ENCODE measurements around the gene CACNA2D4. TPM values are rescaled to one million over a fixed set of nuclear protein-coding genes. Genes with fewer than 3 reads are reported as not detected.

CACNA2D4 gene
- total RNA-seq, 1 experiment from 2014 or later, result not detected

- no peak for DNase-seq (ENCODE audit: extremely low read depth, low read depth)
These were observed 832 bp upstream of the CACNA2D4 start for GRCh38 chr12:1919284-1919683.

DNA sequence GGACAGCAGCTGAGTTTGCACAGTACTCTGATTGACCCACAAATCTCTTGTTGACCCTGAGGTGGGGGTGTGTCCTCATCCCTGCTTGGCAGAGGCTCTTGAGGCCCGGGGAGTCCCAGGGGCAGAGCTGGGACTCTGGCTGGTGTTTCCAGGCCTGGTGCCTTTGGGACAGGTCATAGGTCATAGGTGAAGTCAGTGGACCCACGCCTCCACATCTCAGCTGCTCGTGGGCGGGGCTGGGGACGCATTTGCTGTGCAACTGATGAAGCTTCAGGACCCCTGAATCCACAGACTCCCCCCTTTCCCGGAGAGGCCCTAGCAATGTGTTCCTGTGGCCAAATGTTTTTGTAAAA lies 408 bp upstream of the CACNA2D4 start:
- DNase-seq (ENCODE audit: extremely low read depth, low read depth), result no peak

DNA sequence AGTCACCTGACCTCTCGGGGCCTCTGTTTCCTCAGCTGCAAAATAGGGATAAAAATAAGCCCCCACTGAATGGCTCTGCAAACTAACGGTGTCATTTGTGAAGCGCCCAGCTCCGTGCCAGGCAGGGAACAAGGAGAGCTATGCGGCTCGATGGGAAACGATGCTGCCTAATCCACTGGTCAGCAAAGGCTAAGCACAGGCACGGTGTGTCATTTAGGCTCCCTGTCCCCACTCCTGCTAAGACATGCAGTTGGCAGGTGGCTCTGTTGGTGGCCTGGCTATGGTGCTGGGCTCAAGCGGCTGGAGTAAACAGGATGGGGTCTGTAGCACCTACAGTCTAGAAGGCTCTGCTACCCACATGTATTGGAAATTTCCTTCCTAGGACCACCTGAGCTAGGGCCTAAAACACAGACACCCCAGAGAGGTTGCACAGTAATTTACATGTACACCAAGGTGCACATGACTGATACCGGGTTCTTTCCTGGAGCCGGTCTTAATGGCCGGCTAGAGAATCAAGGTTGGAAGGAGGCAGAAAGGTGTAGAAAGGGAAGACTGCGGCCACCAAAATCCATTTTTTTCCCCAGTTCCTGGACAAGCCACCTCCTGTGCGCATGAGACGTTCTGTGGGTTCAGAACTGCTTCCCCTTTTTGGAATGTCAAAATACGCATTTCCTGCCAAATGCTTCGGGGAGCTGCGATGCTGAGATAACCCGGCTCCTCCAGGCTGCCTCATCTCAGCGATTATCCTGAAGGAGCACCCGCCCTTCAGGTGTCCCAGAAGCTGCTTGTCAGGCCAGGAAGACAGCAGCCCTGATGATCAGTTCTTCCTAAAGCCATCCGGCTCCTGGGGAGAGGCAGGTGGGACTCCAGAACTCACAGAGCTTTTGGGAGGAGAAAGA lies 1.0 kb downstream of the CACNA2D4 start:
- DNase-seq (ENCODE audit: extremely low read depth, low read depth), result no peak

DNA sequence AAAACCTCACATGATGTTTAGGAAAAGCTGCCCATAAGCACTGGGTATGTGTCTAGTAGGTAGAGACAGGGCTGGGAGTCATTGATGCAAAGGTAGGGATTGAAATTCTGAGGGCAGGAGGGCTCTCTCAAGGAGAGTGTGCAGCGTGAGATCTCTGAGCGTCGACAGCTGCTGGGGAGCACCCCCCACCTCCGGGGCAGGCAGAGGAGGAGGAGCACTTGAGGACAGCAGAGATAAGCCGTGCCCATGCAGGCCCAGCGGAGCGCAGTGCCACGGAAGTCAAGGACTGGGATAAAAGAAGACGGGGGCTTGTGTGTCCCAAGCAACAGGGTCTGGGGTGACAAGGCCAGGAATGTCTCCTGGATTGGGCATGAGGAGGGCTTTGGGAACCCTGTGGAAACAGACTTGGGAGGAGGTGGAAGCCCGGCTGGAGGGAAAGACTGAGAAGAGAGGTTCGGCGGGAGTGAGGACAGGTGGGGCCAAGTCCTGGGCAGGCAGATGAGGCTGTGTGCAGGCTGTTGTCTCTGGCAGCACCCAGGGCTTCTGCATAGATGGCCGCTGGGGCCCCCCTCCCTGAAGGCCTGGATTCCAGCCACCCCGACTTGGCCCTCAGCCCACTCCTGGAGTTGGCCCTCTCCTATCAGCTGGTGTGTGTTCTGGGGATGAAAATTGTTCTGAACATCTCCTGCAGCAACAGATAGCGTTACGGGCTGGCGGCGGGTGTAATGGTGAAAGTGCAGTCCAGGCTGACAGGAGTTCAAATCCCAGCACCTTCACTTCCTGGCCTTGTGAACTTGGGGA lies 1.9 kb downstream of the CACNA2D4 start:
- no peak for DNase-seq (ENCODE audit: extremely low read depth, low read depth)

GRCh38 chr12:1915082-1915968 lies 3.1 kb downstream of the CACNA2D4 start:
- DNase-seq (ENCODE audit: extremely low read depth, low read depth), result no peak

- DNase-seq (ENCODE audit: extremely low read depth, low read depth), result no peak
These were observed 4.1 kb downstream of the CACNA2D4 start for GRCh38 chr12:1914114-1914911.

GRCh38 chr12:1913377-1914113 lies 4.9 kb downstream of the CACNA2D4 start:
- DNase-seq (ENCODE audit: extremely low read depth, low read depth), result no peak

DNA sequence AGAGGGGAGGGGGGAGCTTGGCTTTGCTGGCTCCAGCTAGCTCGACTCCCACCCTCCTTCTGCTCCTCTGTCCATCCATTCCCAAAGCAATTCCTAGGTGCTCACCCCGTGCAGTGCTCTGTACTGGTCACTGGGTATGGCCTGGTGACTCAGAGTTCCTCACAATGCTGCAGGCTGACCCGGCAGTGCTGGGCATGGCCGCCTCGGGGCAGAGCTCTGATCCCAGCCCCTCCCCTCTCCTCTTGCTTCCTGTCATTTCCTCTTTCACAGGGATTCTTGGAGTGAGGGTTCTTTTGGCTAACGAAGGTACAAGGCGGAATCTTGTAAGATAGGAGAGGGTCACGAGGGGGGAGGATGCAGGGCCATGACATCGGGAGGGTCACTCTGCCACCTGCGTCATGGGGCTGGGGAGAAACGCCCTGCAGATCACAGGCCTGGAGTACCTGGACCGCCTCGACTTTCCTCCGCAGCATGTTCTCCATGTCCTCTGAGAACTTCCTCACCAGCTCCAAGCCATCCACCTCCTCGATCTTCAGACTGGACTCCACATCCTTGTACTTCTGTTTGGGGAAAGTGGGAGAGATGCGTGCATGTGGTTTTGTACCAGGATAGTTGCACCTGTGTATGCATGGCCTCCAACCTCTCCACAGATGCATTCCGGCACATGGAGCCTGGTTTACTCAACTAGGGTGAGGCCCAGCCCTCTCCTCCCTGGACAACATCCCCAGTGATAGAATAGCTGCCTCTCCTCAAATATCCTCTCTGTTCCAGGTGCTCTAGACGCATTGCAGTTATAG lies 5.7 kb downstream of the CACNA2D4 start:
- DNase-seq (ENCODE audit: extremely low read depth, low read depth), result no peak

DNA sequence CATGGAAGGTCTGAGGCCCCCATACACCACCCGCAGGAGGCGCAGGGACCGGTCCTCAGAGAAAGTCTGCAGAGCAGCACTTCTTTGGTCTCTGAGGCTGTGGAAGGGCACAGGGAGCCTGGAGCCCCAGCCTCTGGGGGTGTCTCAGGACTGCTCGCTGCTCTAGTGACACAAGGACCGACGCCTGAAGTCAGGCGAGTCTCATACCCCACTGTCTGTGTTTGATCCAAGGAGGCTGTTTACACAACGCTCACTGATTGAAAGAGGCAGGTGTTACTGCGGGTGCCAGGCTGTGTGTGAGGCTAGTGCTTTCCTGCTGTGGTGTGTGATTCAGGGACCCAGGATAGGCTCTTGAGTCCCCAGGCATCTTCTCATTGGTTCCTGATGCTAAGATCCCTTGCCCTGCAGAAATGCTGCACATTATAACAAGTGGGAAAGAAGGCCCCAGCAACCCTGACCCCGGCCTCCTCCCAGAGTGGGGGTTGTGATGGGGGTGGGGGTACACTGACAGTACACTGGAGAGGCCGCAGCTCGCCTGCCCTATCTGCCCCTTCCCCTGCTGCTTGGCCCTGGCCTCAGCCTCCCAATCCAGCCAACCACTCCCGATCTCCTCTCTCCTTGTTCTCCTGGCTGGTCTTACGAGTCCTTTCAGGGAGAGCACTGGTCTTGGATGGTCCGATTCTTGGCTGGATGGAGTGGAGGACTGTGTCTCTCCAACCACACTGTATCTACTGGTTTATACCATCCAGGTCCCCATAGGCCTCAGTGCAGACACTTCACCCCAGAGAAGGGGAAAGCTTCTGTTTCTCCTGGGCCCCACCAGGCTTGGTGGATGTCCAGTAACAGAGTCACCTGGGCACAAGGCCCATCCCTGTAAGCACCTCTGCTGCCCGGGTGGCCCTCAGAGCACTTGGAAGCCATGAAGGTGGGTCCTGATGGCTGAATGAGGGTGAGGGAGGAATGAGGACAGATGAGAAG lies 6.6 kb downstream of the CACNA2D4 start:
- no peak for DNase-seq (ENCODE audit: extremely low read depth, low read depth)

GRCh38 chr12:1910468-1910867 lies 8.0 kb downstream of the CACNA2D4 start:
- DNase-seq (ENCODE audit: extremely low read depth, low read depth), result no peak

DNA sequence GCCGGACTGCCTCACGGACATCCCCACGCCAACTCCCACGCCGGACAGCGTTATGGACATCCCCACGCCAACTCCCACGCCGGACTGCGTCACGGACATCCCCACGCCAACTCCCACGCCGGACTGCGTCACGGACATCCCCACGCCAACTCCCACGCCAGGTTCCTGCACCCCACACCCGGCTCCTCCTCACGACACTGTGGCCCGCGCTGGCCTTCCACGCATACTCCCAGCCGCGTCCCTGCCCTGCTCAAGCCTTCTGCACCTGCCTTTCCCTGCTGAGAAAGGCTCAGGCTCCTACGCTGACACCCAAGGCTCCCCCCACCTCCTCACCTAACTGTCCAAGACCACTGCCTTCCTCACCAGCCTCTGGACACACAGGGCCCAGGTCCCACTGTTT lies 9.7 kb downstream of the CACNA2D4 start:
- DNase-seq (ENCODE audit: extremely low read depth, low read depth), result no peak

GRCh38 chr12:1907652-1908611 lies 10.5 kb downstream of the CACNA2D4 start:
- DNase-seq (ENCODE audit: extremely low read depth, low read depth), result no peak

- no peak for DNase-seq (ENCODE audit: extremely low read depth, low read depth)
These were observed 11.9 kb downstream of the CACNA2D4 start for GRCh38 chr12:1906579-1906978.

- DNase-seq (ENCODE audit: extremely low read depth, low read depth), result no peak
These were observed 13.6 kb downstream of the CACNA2D4 start for GRCh38 chr12:1904875-1905274.

- DNase-seq (ENCODE audit: extremely low read depth, low read depth), result no peak
These were observed 21.5 kb downstream of the CACNA2D4 start for GRCh38 chr12:1896964-1897363.

DNA sequence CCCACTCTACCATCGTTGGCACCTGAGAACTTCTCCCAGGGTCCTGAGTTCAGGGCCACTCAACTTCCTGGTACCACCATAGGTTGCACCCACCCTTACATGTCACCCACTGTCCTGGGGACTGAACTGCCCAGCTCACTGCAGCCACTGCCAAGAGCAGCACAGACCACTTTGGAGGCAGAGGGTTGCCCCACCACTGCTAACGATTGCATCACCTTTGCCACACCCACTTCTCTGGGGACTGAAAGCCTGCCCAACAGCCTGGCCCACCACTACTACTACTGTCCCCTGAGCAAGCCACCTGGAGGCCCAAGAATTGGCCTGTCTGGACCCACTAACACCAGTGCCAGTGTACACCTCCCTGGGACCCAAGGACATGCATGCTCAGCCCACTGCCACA lies 27.6 kb downstream of the CACNA2D4 start:
- no peak for DNase-seq (ENCODE audit: extremely low read depth, low read depth)

All from NCI-H460 (cell line).